Skeletal muscle tissue (tissue), 4 donors: ENCODE data around the gene VIT. TPM values are rescaled to one million over a fixed set of nuclear protein-coding genes. Genes with fewer than 3 reads are reported as not detected.

ENCODE experiments used
- H3K27ac ChIP-seq: one replicate; pipeline ENCODE4 v1.7.0; 2013; ENCODE audit warnings: mild to moderate bottlenecking, low read depth, low read length, inconsistent platforms
- H3K27me3 ChIP-seq, 3 donors: one replicate each; pipeline ENCODE4 v1.7.0; 2013; ENCODE audit warnings: low read length in 3 of 3; ENCODE audit not compliant: control insufficient read depth in 3 of 3, insufficient read depth in 3 of 3
- H3K36me3 ChIP-seq, 3 donors: one replicate each; pipeline ENCODE4 v1.7.0; 2013; ENCODE audit warnings: low read length in 3 of 3; ENCODE audit not compliant: control insufficient read depth in 3 of 3, insufficient read depth in 3 of 3
- H3K4me1 ChIP-seq, 3 donors: one replicate each; pipeline ENCODE4 v1.7.0; 2013; ENCODE audit warnings: low read length in 3 of 3, mild to moderate bottlenecking in 3 of 3; ENCODE audit not compliant: control insufficient read depth in 3 of 3, insufficient read depth in 3 of 3
- H3K4me3 ChIP-seq, 3 donors: one replicate each; pipeline ENCODE4 v1.7.0; 2013; ENCODE audit warnings: low read length in 3 of 3
- H3K9ac ChIP-seq, 3 donors: one replicate each; pipeline ENCODE4 v1.7.0; 2013; ENCODE audit warnings: low read length in 3 of 3, mild to moderate bottlenecking in 3 of 3, moderate library complexity in 2 of 3, low read depth in 1 of 3
- H3K9me3 ChIP-seq, 3 donors: one replicate each; pipeline ENCODE4 v1.7.0; 2013; ENCODE audit warnings: low read length in 3 of 3; ENCODE audit not compliant: control insufficient read depth in 3 of 3
- total RNA-seq: library from RNA; depleted of rRNA; stranded (reverse); fragments of >200 nt; gene quantifications from one replicate; pipeline ENCODE4 v1.2.3, GENCODE V29; 2014
- donor health status: Osteomylitis.

The VIT gene
- total RNA-seq, 1 donor from 2014 or later = 6.8 TPM

DNA sequence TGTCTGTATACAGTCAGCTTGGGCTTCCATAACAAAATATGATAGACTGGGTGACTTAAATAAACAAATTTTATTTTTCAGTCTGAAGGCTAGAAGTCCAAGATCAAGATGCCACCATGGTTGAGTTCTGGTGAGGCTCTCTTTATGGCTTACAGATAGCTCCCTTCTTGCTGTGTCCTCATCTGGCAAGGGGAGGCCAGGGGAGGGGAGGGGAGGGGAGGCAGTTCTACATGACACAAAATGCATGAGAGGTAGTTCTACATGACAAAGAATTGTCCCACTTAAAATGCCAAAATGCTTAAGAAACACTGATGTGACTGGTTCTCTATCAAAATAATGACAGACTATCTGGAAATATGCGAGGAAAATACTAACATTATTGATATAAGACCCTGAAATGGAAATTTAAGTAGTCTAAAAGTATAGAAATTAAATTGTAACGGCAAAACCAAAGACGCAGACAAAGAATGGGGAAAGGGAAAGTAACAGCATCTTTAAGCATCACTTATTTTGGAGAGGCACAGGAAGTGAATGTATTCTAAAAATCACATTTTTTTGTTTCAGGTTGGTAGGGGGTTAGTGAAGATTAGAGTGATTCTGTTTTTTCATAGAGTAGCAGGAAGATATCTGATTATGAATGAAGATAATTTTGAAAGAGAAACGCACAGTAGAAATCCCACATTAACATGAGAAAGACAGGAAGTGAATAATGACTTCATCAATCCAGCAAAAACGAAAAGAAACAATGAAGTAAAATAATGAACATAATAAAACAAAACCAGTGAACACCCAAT lies 138.4 kb downstream of the VIT start:
- no peak overlapping the region for H3K4me3 ChIP-seq
- H3K9me3 ChIP-seq = no peaks in the 10 kb centered on the region
- no peaks in the 10 kb centered on the region for H3K36me3 ChIP-seq
- no peaks in the 10 kb centered on the region for H3K27me3 ChIP-seq
- no peaks in the 10 kb centered on the region for H3K4me1 ChIP-seq
- no peak overlapping the region for H3K9ac ChIP-seq
- H3K27ac ChIP-seq = no peak overlapping the region

DNA sequence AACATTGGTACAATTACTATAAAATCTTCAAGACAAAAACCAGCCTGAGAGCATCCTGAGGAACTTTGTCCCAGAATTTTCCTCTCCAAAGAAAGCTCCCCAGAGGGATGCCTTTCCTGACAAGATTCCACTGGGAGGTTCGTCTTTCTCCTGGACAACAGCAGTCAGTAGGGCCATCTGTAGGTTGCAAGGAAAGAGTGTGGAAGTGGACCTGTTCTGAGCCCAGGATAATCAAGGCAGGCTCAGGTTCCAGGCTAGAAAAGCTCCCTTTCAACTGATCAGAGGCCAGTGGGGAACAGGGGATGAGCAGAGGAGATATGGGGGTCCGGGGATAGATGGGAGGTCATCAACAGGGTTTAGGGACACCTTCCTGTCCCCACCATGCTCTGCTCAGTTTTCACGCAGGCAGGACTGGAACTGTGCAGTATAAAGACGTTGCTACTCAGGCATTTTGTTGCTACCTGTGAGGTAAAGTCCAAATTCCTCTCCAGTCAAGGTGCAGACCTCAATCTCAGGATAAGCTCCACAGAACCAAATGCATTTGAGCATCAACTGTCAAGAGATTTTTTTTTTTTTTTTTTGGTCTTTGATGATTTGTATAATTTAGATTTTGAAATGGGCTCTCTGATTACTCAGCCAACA lies 143.6 kb downstream of the VIT start:
- H3K4me3 ChIP-seq = no peak overlapping the region
- H3K4me1 ChIP-seq = no peaks in the 10 kb centered on the region
- H3K27ac ChIP-seq = no peak overlapping the region
- no peaks in the 10 kb centered on the region for H3K9me3 ChIP-seq
- no peaks in the 10 kb centered on the region for H3K36me3 ChIP-seq
- no peak overlapping the region for H3K9ac ChIP-seq
- H3K27me3 ChIP-seq = no peaks in the 10 kb centered on the region

DNA sequence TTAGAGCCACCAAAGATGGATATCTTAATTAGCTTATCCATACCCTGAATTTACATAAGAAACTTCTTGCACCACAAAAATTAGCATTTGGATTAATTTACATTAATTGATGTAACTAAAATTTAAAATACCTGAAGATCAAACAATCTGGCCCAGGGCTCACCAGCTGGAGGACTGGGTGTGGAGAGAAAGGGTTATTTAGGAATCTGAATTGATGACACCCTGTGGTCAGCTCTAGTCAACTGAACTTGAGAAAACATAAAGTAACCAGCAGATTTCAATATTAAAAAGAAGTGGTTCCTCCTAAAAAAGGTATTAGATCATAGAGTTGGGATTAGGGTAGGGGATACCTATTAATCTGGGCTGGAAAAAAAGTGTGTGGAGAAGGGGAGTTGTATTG lies 147.3 kb downstream of the VIT start:
- Histone ChIP-seq H3K4me3 (no peak overlapping the region), H3K9ac (no peak overlapping the region), H3K4me1 (no peaks in the 10 kb centered on the region), H3K9me3 (no peaks in the 10 kb centered on the region), H3K27me3 (no peaks in the 10 kb centered on the region), H3K36me3 (peaks cover 0 to 7% (median 0%) of the 10 kb centered on the region in 3 donors), H3K27ac (no peak overlapping the region)

DNA sequence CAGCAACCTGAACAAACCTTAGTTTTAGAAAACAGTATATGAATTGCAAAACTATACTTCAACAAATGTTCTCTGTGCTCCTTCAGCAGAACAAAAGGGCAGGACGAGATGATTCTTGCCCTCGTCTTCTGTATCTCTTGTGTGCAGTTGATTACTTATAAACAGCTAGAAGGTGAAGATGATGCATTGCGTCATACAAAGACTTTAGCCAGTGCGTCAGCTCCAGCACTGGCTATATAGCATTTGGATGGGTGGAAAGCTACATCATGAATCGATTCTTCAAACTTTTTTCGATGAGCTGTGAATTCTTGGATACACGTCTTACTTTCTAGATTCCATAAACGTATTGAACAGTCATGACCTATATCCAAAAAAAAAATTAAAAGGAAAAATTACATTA lies 152.8 kb downstream of the VIT start:
- Histone ChIP-seq H3K27ac (no peak overlapping the region), H3K27me3 (no peaks in the 10 kb centered on the region), H3K9ac (no peak overlapping the region), H3K9me3 (no peaks in the 10 kb centered on the region), H3K4me1 (no peaks in the 10 kb centered on the region), H3K4me3 (no peak overlapping the region), H3K36me3 (peaks cover 0 to 23% (median 15%) of the 10 kb centered on the region in 3 donors)

DNA sequence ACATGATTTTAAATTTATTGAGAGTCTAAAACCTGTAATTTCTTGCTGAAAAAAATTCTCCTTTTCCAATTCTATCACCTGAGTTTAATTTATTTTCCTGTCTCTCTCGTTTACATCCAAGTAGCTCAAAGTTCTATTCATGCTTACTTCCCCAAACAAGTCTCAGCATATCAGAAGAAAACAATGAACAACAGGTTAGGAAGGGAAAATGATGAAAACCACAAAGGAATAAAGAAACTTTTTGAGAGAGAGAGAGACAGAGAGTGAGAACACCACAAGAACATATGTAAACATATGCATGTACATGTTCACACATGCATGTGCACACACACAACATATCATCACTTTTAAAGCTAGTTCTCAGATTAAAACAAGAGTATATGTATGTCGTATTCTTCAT lies 157.7 kb downstream of the VIT start:
- peaks cover 0 to 30% (median 29%) of the 10 kb centered on the region in 3 donors for H3K36me3 ChIP-seq
- no peaks in the 10 kb centered on the region for H3K4me1 ChIP-seq
- no peaks in the 10 kb centered on the region for H3K9me3 ChIP-seq
- H3K27ac ChIP-seq = no peak overlapping the region
- no peaks in the 10 kb centered on the region for H3K27me3 ChIP-seq
- H3K9ac ChIP-seq = no peak overlapping the region
- no peak overlapping the region for H3K4me3 ChIP-seq

DNA sequence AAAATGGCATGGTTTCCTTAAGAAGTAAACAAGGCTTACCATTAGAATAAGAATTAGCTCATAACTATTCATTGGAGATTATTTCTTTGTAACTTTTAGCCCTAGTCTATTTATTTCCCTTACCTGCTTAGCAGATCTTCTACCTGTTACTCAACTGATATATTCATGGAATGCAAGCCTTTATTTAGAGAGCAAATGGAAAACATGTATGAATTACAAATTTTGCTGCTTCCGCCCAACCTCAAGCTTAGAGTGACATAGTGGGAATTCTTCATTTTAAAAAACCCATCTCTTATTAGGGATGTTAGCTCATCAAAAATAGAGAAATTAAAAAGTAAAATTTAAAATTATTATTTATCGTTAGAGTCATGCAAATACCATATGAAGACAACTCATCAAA lies 158.9 kb downstream of the VIT start:
- no peak overlapping the region for H3K4me3 ChIP-seq
- H3K4me1 ChIP-seq = no peaks in the 10 kb centered on the region
- no peaks in the 10 kb centered on the region for H3K9me3 ChIP-seq
- no peak overlapping the region for H3K9ac ChIP-seq
- peaks cover 0 to 28% (median 19%) of the 10 kb centered on the region in 3 donors for H3K36me3 ChIP-seq
- H3K27ac ChIP-seq = no peak overlapping the region
- H3K27me3 ChIP-seq = no peaks in the 10 kb centered on the region

DNA sequence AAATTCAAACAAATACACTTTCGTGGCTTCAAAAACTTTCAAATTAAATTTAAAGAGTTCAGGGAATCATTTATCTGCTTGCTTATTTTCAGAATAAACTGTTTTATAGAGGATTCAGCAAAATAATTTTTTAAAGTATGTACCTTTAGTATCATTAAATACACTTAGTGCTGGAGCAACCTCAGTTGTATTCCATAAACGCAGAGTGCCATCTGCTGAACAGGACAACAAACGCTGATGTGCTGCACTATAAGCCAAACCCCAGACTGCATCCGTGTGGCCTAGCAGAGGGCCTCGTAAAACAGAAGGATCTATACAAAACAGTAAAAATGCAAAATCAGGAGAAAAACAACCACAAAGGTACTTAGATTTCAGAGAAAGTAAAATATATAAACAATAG lies 161.2 kb downstream of the VIT start:
- no peaks in the 10 kb centered on the region for H3K27me3 ChIP-seq
- H3K36me3 ChIP-seq = peaks cover 0 to 26% (median 23%) of the 10 kb centered on the region in 3 donors
- H3K4me1 ChIP-seq = no peaks in the 10 kb centered on the region
- no peak overlapping the region for H3K9ac ChIP-seq
- no peak overlapping the region for H3K27ac ChIP-seq
- no peaks in the 10 kb centered on the region for H3K9me3 ChIP-seq
- H3K4me3 ChIP-seq = no peak overlapping the region

DNA sequence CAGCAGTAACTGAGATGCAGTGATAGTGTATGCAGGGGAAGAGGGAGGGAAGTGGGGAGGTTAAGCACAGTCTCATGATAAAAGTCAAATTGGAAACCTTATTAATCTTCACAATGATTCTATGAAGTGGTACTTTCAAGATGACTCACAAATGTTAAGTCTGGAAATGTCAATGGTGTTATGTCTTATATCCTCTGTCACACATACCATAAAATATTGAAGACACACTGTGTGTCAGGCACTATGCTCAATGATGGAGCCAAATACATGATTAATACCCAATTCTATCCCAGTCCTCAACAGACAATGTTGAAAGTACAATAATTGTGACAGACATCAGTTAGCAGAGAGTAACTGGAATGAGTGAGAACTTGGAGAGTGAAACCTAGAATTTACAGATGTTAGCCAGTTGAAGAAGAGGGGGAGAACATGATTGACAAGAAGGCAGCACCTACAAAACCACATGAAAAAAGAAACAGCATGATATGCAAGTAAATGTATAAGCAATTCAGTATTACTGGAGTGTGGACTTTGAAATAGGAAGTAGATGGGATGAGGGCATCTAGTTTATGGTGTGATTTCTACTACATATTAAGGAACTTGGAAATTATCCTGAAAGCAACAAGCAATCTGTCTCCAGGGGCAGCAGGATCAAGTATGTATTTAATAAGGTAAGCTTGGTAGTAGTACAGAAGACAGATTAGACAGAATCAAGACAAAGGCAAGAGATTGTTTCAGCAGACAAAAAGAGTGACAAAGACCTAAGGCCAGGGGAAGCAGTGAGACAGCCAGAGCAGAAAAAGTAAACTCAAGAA lies 162.3 kb downstream of the VIT start:
- Histone ChIP-seq H3K9ac (no peak overlapping the region), H3K4me3 (no peak overlapping the region), H3K27ac (no peak overlapping the region), H3K4me1 (no peaks in the 10 kb centered on the region), H3K36me3 (peaks cover 0 to 26% (median 23%) of the 10 kb centered on the region in 3 donors), H3K27me3 (no peaks in the 10 kb centered on the region), H3K9me3 (no peaks in the 10 kb centered on the region)

DNA sequence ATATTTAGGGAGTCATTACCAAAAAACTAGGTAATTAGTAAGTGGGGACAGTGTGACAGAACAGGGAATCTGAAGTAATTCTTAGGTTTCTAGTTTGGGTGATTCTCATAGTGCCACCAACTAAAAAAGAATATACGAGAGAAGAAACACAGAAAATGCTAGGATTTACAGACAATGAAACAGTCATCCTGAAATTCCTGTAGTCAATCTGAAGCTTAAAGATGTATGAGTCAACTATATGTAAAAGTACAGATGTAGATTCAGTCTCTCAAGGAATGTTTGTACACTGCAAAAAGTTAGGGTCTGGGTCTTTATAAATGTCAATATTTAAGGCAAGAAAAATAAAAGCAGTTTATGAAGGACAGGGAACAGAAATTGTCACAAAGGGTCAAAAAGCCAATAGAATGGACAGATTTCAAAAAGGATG lies 162.9 kb downstream of the VIT start:
- no peaks in the 10 kb centered on the region for H3K9me3 ChIP-seq
- H3K36me3 ChIP-seq = peaks cover 0 to 29% (median 23%) of the 10 kb centered on the region in 3 donors
- H3K4me3 ChIP-seq = no peak overlapping the region
- no peaks in the 10 kb centered on the region for H3K4me1 ChIP-seq
- H3K27me3 ChIP-seq = no peaks in the 10 kb centered on the region
- H3K27ac ChIP-seq = no peak overlapping the region
- H3K9ac ChIP-seq = no peak overlapping the region

DNA sequence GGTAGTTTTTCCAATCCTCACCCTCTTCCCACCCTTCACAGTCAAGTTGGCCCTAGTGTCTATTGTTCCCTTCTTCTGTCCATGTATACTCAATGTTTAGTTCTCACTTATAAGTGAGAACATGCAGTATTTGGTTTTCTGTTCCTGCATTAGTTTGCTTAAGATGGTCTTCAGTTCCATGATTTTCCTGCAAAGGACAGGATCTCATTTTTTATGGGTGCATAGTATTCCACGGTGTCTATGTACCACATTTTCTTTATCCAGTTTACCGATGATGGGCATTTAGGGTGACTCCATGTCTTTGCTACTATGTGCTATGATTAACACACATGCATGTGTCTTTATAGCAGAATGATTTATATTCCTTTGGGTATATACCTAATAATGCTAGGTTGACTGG lies 165.4 kb downstream of the VIT start:
- Histone ChIP-seq H3K4me1 (no peaks in the 10 kb centered on the region), H3K4me3 (no peak overlapping the region), H3K27me3 (no peaks in the 10 kb centered on the region), H3K9me3 (no peaks in the 10 kb centered on the region), H3K36me3 (peaks cover 0 to 26% (median 15%) of the 10 kb centered on the region in 3 donors), H3K27ac (no peak overlapping the region), H3K9ac (no peak overlapping the region)
